ENCODE results near the gene CYP2R1.
"Not testable (repeated sequence)": the region's sequence is repeated elsewhere in the genome, so short reads cannot be mapped to it uniquely, and the experiment has no call there.

CYP2R1 gene

GRCh38 chr11:14891143-14892035 lies 642 bp downstream of the CYP2R1 start:
- DNase-seq: peak; percentile 34

GRCh38 chr11:14886513-14886912 lies 5.5 kb downstream of the CYP2R1 start:
- DNase-seq: no peak

GRCh38 chr11:14884667-14885273 lies 7.3 kb downstream of the CYP2R1 start:
- DNase-seq: no peak

GRCh38 chr11:14883683-14884082 lies 8.3 kb downstream of the CYP2R1 start:
- not testable (repeated sequence) for DNase-seq

GRCh38 chr11:14882196-14882595 lies 9.8 kb downstream of the CYP2R1 start:
- DNase-seq: no peak

- no peak for DNase-seq
Observed at GRCh38 chr11:14881576-14882193, 10.3 kb downstream of the CYP2R1 start.

- DNase-seq: no peak
Observed at GRCh38 chr11:14875163-14875562, 16.9 kb downstream of the CYP2R1 start.

GRCh38 chr11:14873632-14874031 lies 18.4 kb downstream of the CYP2R1 start:
- no peak for DNase-seq

GRCh38 chr11:14872032-14872431 lies 20.0 kb downstream of the CYP2R1 start:
- DNase-seq: no peak

- DNase-seq: not testable (repeated sequence)
Observed at GRCh38 chr11:14863775-14864174, 28.3 kb downstream of the CYP2R1 start.

GRCh38 chr11:14861680-14862079 lies 30.4 kb downstream of the CYP2R1 start:
- DNase-seq: no peak

- no peak for DNase-seq
Observed at GRCh38 chr11:14860511-14860910, 31.5 kb downstream of the CYP2R1 start.

- DNase-seq: no peak
Observed at GRCh38 chr11:14858404-14858803, 33.6 kb downstream of the CYP2R1 start.

- no peak for DNase-seq
Observed at GRCh38 chr11:14857621-14858020, 34.4 kb downstream of the CYP2R1 start.

GRCh38 chr11:14855890-14856289 lies 36.1 kb downstream of the CYP2R1 start:
- no peak for DNase-seq

GRCh38 chr11:14854057-14854456 lies 38.0 kb downstream of the CYP2R1 start:
- DNase-seq: no peak

- DNase-seq: no peak
Observed at GRCh38 chr11:14852571-14853177, 39.4 kb downstream of the CYP2R1 start.

GRCh38 chr11:14842002-14842401 lies 50.0 kb downstream of the CYP2R1 start:
- no peak for DNase-seq

GRCh38 chr11:14835496-14836492 lies 56.2 kb downstream of the CYP2R1 start:
- DNase-seq: no peak
